Measurements from ENCODE around the gene PPM1D. TPM values are rescaled to one million over a fixed set of nuclear protein-coding genes. Genes with fewer than 3 reads are reported as not detected.
"Not testable (repeated sequence)": the region's sequence is repeated elsewhere in the genome, so short reads cannot be mapped to it uniquely, and the experiment has no call there.

The PPM1D gene
- total and polyA plus RNA-seq, 2 donors (not counting 1 experiment from before 2014, with no cell fraction given), result 6.5 to 27.2 TPM

GRCh38 chr17:60590070-60590469 lies 9.9 kb upstream of the PPM1D start:
- H2AFZ ChIP-seq (ENCODE audit: insufficient read depth, low read depth, low read length, poor library complexity, severe bottlenecking), result no peak overlapping the region
- ChIA-PET CTCF (interaction anchor here (0.8 kb wide), 1 partner anchor 48 kb away, joined by 3 read pairs; no protein-coding TSS in a partner anchor), POLR2A (no interaction called here)
- DNase-seq (no peak), ATAC-seq (ENCODE audit: low read depth) (no peak)
- intact Hi-C loops (cut with micrococcal nuclease), result no loop called here
- H3K27me3 ChIP-seq (replicated peaks in 1 of 4; ENCODE audit: control extremely low read depth in 1 of 4, control insufficient read depth in 3 of 4, insufficient read depth in 4 of 4, low read length in 3 of 4), result peaks cover 0 to 13% (median 2%) of the 10 kb centered on the region in 4 experiments
- Mint-ChIP-seq H3K4me1 (no peaks in the 10 kb centered on the region), H3K9me3 (ENCODE audit: insufficient read depth) (no peaks in the 10 kb centered on the region), H3K4me3 (no peak overlapping the region), H3K27me3 (peaks cover 15% of the 10 kb centered on the region), H3K27ac (no peak overlapping the region)
- H3K4me3 ChIP-seq (ENCODE audit: control extremely low read depth in 1 of 5, extremely low read depth in 1 of 5, insufficient read depth in 1 of 5, low read depth in 2 of 5, low read length in 4 of 5), result no peak overlapping the region
- no peaks in the 10 kb centered on the region for H3K36me3 ChIP-seq (replicated peaks in 1 of 2; ENCODE audit: control extremely low read depth in 1 of 2, control insufficient read depth in 1 of 2, extremely low read depth in 1 of 2, insufficient read depth in 2 of 2, low read length in 1 of 2)
- H4K20me1 ChIP-seq (ENCODE audit: control insufficient read depth, insufficient read depth, low read length, poor library complexity, severe bottlenecking), result no peaks in the 10 kb centered on the region
- no CpG with 5 or more reads among the region's 5 CpGs for WGBS (ENCODE audit: insufficient coverage)
- H3K9ac ChIP-seq (ENCODE audit: low read length), result no peak overlapping the region
- no peaks in the 10 kb centered on the region for H3K4me1 ChIP-seq (ENCODE audit: control insufficient read depth in 2 of 2, insufficient read depth in 2 of 2, low read length in 2 of 2)
- TF ChIP-seq EZH2 (IDR thresholded peaks at IDR 0.05; ENCODE audit: borderline replicate concordance, insufficient read depth, low read depth, low read length, poor library complexity, severe bottlenecking), result no peak
- no peak for TF ChIP-seq CTCF (IDR thresholded peaks at IDR 0.05)
- H3K27ac ChIP-seq (ENCODE audit: low read length in 2 of 2), result no peak overlapping the region
- H3K79me2 ChIP-seq (ENCODE audit: control insufficient read depth, insufficient read depth, low read length), result no peaks in the 10 kb centered on the region
- H3K4me2 ChIP-seq (replicated peaks; ENCODE audit: low read depth, low read length, poor library complexity, severe bottlenecking), result no peak overlapping the region
- H3K9me3 ChIP-seq (ENCODE audit: control extremely low read depth in 1 of 3, control insufficient read depth in 2 of 3, insufficient read depth in 1 of 3, low read length in 2 of 3), result no peaks in the 10 kb centered on the region

DNA sequence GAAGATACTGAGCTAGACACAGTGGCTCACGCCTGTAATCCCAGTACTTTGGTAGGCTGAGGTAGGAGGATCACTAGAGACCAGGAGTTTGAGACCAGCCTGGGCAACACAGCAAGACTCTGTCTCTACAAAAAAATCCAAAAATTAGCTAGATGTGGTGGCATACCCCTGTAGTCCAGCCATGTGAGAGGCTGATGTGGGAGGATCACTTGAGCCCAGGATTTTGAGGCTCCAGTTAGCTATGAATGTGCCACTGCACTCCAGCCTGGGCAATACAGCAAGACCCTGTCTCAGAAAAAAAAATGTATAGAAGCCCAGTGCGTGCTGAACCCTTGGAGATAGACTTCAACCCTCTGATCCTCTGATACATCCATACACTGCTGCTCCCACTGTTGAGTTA lies 7.2 kb upstream of the PPM1D start:
- Histone ChIP-seq H3K36me3 (replicated peaks in 1 of 2; ENCODE audit: control extremely low read depth in 1 of 2, control insufficient read depth in 1 of 2, extremely low read depth in 1 of 2, insufficient read depth in 2 of 2, low read length in 1 of 2) (no peaks in the 10 kb centered on the region), H2AFZ (ENCODE audit: insufficient read depth, low read depth, low read length, poor library complexity, severe bottlenecking) (no peak overlapping the region), H4K20me1 (ENCODE audit: control insufficient read depth, insufficient read depth, low read length, poor library complexity, severe bottlenecking) (no peaks in the 10 kb centered on the region), H3K9ac (ENCODE audit: low read length) (no peak overlapping the region), H3K4me3 (ENCODE audit: control extremely low read depth in 1 of 5, extremely low read depth in 1 of 5, insufficient read depth in 1 of 5, low read depth in 2 of 5, low read length in 4 of 5) (no peak overlapping the region), H3K9me3 (ENCODE audit: control extremely low read depth in 1 of 3, control insufficient read depth in 2 of 3, insufficient read depth in 1 of 3, low read length in 2 of 3) (no peaks in the 10 kb centered on the region), H3K4me2 (replicated peaks; ENCODE audit: low read depth, low read length, poor library complexity, severe bottlenecking) (no peak overlapping the region), H3K4me1 (ENCODE audit: control insufficient read depth in 2 of 2, insufficient read depth in 2 of 2, low read length in 2 of 2) (no peaks in the 10 kb centered on the region), H3K79me2 (ENCODE audit: control insufficient read depth, insufficient read depth, low read length) (no peaks in the 10 kb centered on the region), H3K27ac (ENCODE audit: low read length in 2 of 2) (no peak overlapping the region), H3K27me3 (replicated peaks in 1 of 4; ENCODE audit: control extremely low read depth in 1 of 4, control insufficient read depth in 3 of 4, insufficient read depth in 4 of 4, low read length in 3 of 4) (peaks cover 0 to 10% (median 0%) of the 10 kb centered on the region in 4 experiments)
- peaks cover 14% of the 10 kb centered on the region for H3K27me3 Mint-ChIP-seq
- WGBS (ENCODE audit: insufficient coverage), result 100% methylated on average over 1 of the region's 2 CpGs
- H3K4me1 Mint-ChIP-seq, result no peaks in the 10 kb centered on the region
- CTCF ChIA-PET, result interaction anchor here (1.1 kb wide), 1 partner anchor 17 kb away, joined by 3 read pairs; no protein-coding TSS in a partner anchor
- no peak overlapping the region for H3K4me3 Mint-ChIP-seq
- no peaks in the 10 kb centered on the region for H3K9me3 Mint-ChIP-seq (ENCODE audit: insufficient read depth)
- TF ChIP-seq CTCF (IDR thresholded peaks at IDR 0.05), result no peak
- no peak for TF ChIP-seq EZH2 (IDR thresholded peaks at IDR 0.05; ENCODE audit: borderline replicate concordance, insufficient read depth, low read depth, low read length, poor library complexity, severe bottlenecking)
- POLR2A ChIA-PET, result no interaction called here
- H3K27ac Mint-ChIP-seq, result no peak overlapping the region
- intact Hi-C loops (cut with micrococcal nuclease), result no loop called here
- DNase-seq (no peak), ATAC-seq (ENCODE audit: low read depth) (no peak)

GRCh38 chr17:60593441-60594036 lies 6.5 kb upstream of the PPM1D start:
- H3K4me2 ChIP-seq (replicated peaks; ENCODE audit: low read depth, low read length, poor library complexity, severe bottlenecking); H4K20me1 ChIP-seq (ENCODE audit: control insufficient read depth, insufficient read depth, low read length, poor library complexity, severe bottlenecking); H2AFZ ChIP-seq (ENCODE audit: insufficient read depth, low read depth, low read length, poor library complexity, severe bottlenecking); H3K27ac Mint-ChIP-seq; DNase-seq; H3K27me3 ChIP-seq (replicated peaks in 1 of 4; ENCODE audit: control extremely low read depth in 1 of 4, control insufficient read depth in 3 of 4, insufficient read depth in 4 of 4, low read length in 3 of 4); ATAC-seq (ENCODE audit: low read depth); H3K9ac ChIP-seq (ENCODE audit: low read length); CTCF ChIA-PET; H3K4me1 Mint-ChIP-seq; H3K9me3 Mint-ChIP-seq (ENCODE audit: insufficient read depth); intact Hi-C loops (cut with micrococcal nuclease); H3K4me3 Mint-ChIP-seq; H3K9me3 ChIP-seq (ENCODE audit: control extremely low read depth in 1 of 3, control insufficient read depth in 2 of 3, insufficient read depth in 1 of 3, low read length in 2 of 3); H3K4me3 ChIP-seq (ENCODE audit: control extremely low read depth in 1 of 5, extremely low read depth in 1 of 5, insufficient read depth in 1 of 5, low read depth in 2 of 5, low read length in 4 of 5); H3K79me2 ChIP-seq (ENCODE audit: control insufficient read depth, insufficient read depth, low read length); H3K36me3 ChIP-seq (replicated peaks in 1 of 2; ENCODE audit: control extremely low read depth in 1 of 2, control insufficient read depth in 1 of 2, extremely low read depth in 1 of 2, insufficient read depth in 2 of 2, low read length in 1 of 2); H3K4me1 ChIP-seq (ENCODE audit: control insufficient read depth in 2 of 2, insufficient read depth in 2 of 2, low read length in 2 of 2); H3K27ac ChIP-seq (ENCODE audit: low read length in 2 of 2): not testable (repeated sequence)
- POLR2A ChIA-PET, result interaction anchor here (0.6 kb wide), 1 partner anchor 83 kb away, joined by 5 read pairs; no protein-coding TSS in a partner anchor
- 95% methylated on average over 6 of the region's 9 CpGs for WGBS (ENCODE audit: insufficient coverage)
- peaks cover 11% of the 10 kb centered on the region for H3K27me3 Mint-ChIP-seq
